ENCODE results near the gene NYAP1.
A peak's percentile ranks its signal among the peaks of the same experiment; 100 is the strongest.
"Not testable (repeated sequence)": the region's sequence is repeated elsewhere in the genome, so short reads cannot be mapped to it uniquely, and the experiment has no call there.

Gene NYAP1

DNA sequence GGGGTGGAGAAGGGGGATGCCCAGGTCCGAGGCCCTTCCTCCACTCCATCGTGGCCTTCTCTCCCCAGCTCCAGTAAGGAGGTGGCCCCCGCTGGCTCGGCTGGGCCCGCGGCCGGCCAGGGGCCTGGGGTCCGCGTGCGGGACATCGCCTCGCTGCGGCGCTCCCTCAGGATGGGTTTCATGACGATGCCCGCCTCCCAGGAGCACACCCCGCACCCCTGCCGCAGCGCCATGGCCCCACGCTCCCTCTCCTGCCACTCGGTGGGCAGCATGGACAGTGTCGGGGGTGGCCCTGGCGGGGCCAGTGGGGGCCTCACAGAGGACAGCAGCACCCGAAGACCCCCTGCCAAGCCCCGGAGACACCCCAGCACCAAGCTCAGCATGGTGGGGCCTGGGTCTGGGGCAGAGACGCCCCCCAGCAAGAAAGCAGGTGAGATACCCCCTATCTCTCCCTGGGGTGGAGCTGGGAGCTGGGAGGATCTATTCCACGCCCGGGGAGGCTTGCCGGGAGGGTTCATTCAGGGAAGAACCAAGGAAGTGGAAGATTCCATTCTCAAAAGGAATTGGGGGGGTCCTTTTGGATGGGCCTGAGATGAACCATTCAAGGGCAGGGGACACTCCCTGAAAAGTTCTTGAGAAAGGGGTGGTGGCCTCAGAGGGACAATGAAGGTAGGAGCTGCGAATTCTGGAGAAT lies 3.2 kb downstream of the NYAP1 start:
- H3K27me3 ChIP-seq (ENCODE audit: control insufficient read depth, insufficient read depth, low read length), result no peaks in the 10 kb centered on the region
- no peak overlapping the region for H3K27ac ChIP-seq (ENCODE audit: low read depth, low read length)
- H3K36me3 ChIP-seq (ENCODE audit: control insufficient read depth, insufficient read depth, low read length), result peaks cover 5% of the 10 kb centered on the region; the same call in 1 of the 2 replicates
- H3K9me3 ChIP-seq (ENCODE audit: control insufficient read depth, insufficient read depth, low read length), result no peaks in the 10 kb centered on the region
- H3K9ac ChIP-seq (ENCODE audit: low read depth, low read length), result no peak overlapping the region
- no peak overlapping the region for H3K4me3 ChIP-seq (ENCODE audit: low read depth, low read length)
- H3K4me1 ChIP-seq (ENCODE audit: control insufficient read depth, insufficient read depth, low read length), result peaks cover 17% of the 10 kb centered on the region

DNA sequence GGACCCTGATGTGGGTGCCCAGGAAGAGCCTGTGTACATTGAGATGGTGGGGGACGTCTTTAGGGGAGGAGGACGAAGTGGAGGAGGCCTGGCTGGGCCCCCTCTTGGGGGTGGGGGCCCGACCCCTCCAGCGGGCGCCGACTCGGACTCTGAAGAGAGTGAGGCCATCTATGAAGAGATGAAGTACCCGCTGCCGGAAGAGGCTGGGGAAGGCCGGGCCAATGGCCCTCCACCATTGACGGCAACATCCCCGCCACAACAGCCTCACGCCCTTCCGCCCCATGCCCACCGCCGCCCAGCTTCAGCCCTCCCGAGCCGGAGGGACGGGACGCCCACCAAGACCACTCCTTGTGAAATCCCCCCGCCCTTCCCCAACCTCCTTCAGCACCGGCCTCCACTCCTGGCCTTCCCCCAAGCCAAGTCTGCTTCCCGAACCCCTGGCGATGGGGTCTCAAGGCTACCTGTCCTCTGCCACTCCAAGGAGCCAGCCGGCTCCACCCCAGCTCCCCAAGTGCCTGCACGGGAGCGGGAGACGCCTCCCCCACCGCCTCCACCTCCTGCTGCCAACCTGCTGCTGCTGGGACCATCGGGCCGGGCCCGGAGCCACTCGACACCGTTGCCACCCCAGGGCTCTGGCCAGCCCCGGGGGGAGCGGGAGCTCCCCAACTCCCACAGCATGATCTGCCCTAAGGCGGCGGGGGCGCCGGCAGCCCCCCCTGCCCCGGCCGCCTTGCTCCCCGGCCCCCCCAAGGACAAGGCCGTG lies 4.8 kb downstream of the NYAP1 start:
- Histone ChIP-seq H3K27me3 (ENCODE audit: control insufficient read depth, insufficient read depth, low read length) (peaks cover 4% of the 10 kb centered on the region), H3K27ac (ENCODE audit: low read depth, low read length) (no peak overlapping the region), H3K9ac (ENCODE audit: low read depth, low read length) (no peak overlapping the region), H3K9me3 (ENCODE audit: control insufficient read depth, insufficient read depth, low read length) (no peaks in the 10 kb centered on the region), H3K4me3 (ENCODE audit: low read depth, low read length) (no peak overlapping the region), H3K36me3 (ENCODE audit: control insufficient read depth, insufficient read depth, low read length) (peaks cover 5% of the 10 kb centered on the region; the same call in 1 of the 2 replicates), H3K4me1 (ENCODE audit: control insufficient read depth, insufficient read depth, low read length) (peaks cover 17% of the 10 kb centered on the region)

DNA sequence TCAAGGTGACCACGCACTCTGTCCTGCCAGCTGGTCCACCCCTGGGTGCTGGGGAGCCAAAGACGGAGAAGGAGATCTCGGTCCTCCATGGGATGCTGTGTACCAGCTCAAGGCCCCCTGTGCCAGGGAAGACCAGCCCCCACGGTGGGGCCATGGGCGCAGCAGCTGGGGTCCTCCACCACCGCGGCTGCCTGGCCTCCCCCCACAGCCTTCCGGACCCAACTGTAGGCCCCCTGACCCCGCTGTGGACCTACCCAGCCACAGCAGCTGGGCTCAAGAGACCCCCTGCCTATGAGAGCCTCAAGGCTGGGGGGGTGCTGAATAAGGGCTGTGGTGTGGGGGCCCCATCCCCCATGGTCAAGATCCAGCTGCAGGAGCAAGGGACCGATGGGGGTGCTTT lies 5.4 kb downstream of the NYAP1 start:
- Histone ChIP-seq H3K4me3 (ENCODE audit: low read depth, low read length) (no peak overlapping the region), H3K9ac (ENCODE audit: low read depth, low read length) (no peak overlapping the region), H3K27ac (ENCODE audit: low read depth, low read length) (no peak overlapping the region), H3K9me3 (ENCODE audit: control insufficient read depth, insufficient read depth, low read length) (no peaks in the 10 kb centered on the region), H3K36me3 (ENCODE audit: control insufficient read depth, insufficient read depth, low read length) (peaks cover 5% of the 10 kb centered on the region; the same call in 1 of the 2 replicates), H3K4me1 (ENCODE audit: control insufficient read depth, insufficient read depth, low read length) (peaks cover 16% of the 10 kb centered on the region), H3K27me3 (ENCODE audit: control insufficient read depth, insufficient read depth, low read length) (peaks cover 4% of the 10 kb centered on the region)

DNA sequence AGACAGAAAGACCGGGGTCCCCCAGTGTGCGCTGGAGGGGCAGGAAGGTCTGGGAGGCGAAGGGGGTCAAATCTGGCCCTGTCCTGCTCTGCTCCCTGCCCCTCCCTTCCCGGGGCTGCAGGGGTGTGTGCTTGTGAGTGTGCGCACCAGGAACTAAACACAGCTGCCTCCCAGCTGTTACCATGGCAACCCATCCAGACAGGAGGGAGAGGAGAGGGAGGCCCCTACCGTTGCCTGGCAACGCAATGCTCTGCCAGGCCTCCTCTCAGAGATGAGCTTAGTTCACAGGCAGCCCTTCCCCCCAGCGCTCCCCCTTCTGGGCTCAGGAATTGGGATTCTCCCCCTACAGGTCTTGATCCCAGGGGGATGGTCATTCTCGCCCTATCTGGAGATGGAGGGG lies 6.1 kb downstream of the NYAP1 start:
- Histone ChIP-seq H3K9me3 (ENCODE audit: control insufficient read depth, insufficient read depth, low read length) (no peaks in the 10 kb centered on the region), H3K36me3 (ENCODE audit: control insufficient read depth, insufficient read depth, low read length) (peaks cover 5% of the 10 kb centered on the region; the same call in 1 of the 2 replicates), H3K4me1 (ENCODE audit: control insufficient read depth, insufficient read depth, low read length) (peaks cover 11% of the 10 kb centered on the region; the same call in 1 of the 2 replicates)

DNA sequence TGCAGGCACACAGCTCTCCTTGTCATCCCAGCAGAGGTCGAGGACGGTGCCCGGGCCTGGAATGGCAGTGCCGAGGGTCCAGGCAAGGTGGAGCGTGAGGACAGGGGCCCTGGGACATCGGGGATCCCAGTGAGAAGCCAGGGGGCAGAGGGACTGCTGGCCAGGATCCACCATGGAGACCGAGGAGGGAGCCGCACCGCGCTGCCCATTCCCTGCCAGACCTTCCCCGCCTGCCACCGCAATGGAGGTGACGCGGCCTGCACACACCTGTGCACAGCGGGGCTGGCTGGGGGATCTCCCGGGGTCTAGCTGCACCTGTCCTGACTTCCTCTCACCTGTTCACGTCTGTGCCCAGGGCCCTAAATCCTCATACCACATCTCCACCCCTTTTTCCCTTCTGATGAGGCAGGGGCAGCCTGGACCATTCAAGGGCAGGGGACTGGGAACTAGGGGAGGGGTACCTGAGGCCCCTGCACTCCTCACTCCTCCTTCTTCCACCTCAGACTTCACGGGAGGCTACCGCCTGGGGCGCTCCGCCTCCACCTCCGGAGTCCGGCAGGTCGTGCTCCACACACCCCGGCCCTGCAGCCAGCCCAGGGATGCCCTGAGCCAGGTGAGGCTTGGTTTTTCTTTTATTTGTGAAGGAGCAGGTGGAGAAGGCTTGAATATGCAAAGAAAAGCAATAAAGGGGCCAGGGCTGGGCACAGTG lies 6.9 kb downstream of the NYAP1 start:
- H3K4me1 ChIP-seq (ENCODE audit: control insufficient read depth, insufficient read depth, low read length), result peaks cover 11% of the 10 kb centered on the region; the same call in 1 of the 2 replicates
- H3K27ac ChIP-seq (ENCODE audit: low read depth, low read length), result no peak overlapping the region

More for the DNA sequence above, 6.1 kb downstream of the NYAP1 start:
- H3K9ac ChIP-seq (ENCODE audit: low read depth, low read length), result no peak overlapping the region
- H3K27me3 ChIP-seq (ENCODE audit: control insufficient read depth, insufficient read depth, low read length), result peaks cover 4% of the 10 kb centered on the region
- H3K27ac ChIP-seq (ENCODE audit: low read depth, low read length), result no peak overlapping the region
- no peak overlapping the region for H3K4me3 ChIP-seq (ENCODE audit: low read depth, low read length)

DNA sequence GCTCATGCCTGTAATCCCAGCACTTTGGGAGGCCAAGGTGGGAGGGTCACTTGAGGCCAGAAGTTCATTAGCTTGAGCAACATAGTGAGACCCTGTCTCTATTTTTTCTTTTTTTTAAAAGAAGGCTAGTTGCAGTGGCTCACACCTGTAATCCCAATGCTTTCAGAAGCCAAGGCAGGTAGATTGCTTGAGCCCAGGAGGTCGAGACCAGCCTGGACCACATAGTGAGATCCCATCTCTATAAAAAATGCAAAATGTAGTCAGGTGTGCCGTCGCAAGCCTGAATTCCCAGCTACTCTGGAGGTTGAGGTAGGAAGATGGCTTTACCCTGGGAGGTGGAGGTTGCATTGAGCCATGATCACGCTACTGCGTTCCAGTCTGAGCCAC lies 7.5 kb downstream of the NYAP1 start:
- peaks cover 11% of the 10 kb centered on the region; the same call in 1 of the 2 replicates for H3K4me1 ChIP-seq (ENCODE audit: control insufficient read depth, insufficient read depth, low read length)
- no peak overlapping the region for H3K9ac ChIP-seq (ENCODE audit: low read depth, low read length)
- no peak overlapping the region for H3K27ac ChIP-seq (ENCODE audit: low read depth, low read length)
- H3K27me3 ChIP-seq (ENCODE audit: control insufficient read depth, insufficient read depth, low read length), result peaks cover 4% of the 10 kb centered on the region
- H3K4me3 ChIP-seq (ENCODE audit: low read depth, low read length), result no peak overlapping the region
- H3K36me3 ChIP-seq (ENCODE audit: control insufficient read depth, insufficient read depth, low read length), result peaks cover 5% of the 10 kb centered on the region; the same call in 1 of the 2 replicates
- H3K9me3 ChIP-seq (ENCODE audit: control insufficient read depth, insufficient read depth, low read length), result no peaks in the 10 kb centered on the region

More for the DNA sequence above, 6.9 kb downstream of the NYAP1 start:
- H3K9ac ChIP-seq (ENCODE audit: low read depth, low read length), result no peak overlapping the region
- H3K9me3 ChIP-seq (ENCODE audit: control insufficient read depth, insufficient read depth, low read length), result no peaks in the 10 kb centered on the region
- H3K36me3 ChIP-seq (ENCODE audit: control insufficient read depth, insufficient read depth, low read length), result peaks cover 5% of the 10 kb centered on the region; the same call in 1 of the 2 replicates
- H3K4me3 ChIP-seq (ENCODE audit: low read depth, low read length), result no peak overlapping the region
- H3K27me3 ChIP-seq (ENCODE audit: control insufficient read depth, insufficient read depth, low read length), result peaks cover 4% of the 10 kb centered on the region

DNA sequence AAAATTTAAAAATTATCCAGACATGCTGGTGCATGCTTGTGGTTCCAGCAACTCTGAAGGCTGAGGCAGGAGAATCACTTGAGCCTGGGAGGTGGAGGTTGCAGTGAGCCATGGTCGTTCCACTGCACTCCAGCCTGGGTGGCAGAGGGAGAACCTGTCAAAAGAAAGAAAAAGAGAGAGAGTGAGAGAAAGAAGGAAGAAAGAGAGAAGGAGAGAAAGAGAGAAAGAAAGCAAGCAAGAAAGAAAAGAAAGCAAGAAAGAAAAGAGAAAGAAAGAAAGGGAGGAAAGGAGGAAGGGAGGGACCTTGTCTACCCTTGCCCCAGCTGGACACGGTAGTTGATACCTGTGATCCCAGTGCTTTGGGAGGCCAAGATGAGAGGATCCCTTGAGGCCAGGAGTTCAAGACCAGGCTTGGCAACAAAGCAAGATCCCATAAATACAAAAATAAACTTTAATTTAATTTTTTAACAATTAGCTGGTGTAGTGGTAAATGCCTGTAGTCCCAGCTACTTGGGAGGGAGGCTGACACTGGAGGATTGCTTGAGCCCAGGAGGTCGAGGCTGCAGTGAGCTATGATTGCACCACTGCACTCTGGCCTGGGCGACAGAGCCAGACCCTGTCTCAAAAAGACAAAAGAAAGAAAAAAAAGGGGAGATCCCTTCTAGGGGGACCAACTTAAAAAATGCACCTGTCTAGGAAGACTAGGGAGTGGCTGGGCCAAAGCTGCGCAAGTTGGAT lies 9.2 kb downstream of the NYAP1 start:
- no peak overlapping the region for H3K27ac ChIP-seq (ENCODE audit: low read depth, low read length)
- peaks cover 4% of the 10 kb centered on the region for H3K27me3 ChIP-seq (ENCODE audit: control insufficient read depth, insufficient read depth, low read length)
- H3K4me3 ChIP-seq (ENCODE audit: low read depth, low read length), result peak overlapping the region; percentile 61
- no peak overlapping the region for H3K9ac ChIP-seq (ENCODE audit: low read depth, low read length)
- H3K36me3 ChIP-seq (ENCODE audit: control insufficient read depth, insufficient read depth, low read length), result peaks cover 5% of the 10 kb centered on the region; the same call in 1 of the 2 replicates
- no peaks in the 10 kb centered on the region for H3K9me3 ChIP-seq (ENCODE audit: control insufficient read depth, insufficient read depth, low read length)
- peaks cover 5% of the 10 kb centered on the region; the same call in 1 of the 2 replicates for H3K4me1 ChIP-seq (ENCODE audit: control insufficient read depth, insufficient read depth, low read length)

DNA sequence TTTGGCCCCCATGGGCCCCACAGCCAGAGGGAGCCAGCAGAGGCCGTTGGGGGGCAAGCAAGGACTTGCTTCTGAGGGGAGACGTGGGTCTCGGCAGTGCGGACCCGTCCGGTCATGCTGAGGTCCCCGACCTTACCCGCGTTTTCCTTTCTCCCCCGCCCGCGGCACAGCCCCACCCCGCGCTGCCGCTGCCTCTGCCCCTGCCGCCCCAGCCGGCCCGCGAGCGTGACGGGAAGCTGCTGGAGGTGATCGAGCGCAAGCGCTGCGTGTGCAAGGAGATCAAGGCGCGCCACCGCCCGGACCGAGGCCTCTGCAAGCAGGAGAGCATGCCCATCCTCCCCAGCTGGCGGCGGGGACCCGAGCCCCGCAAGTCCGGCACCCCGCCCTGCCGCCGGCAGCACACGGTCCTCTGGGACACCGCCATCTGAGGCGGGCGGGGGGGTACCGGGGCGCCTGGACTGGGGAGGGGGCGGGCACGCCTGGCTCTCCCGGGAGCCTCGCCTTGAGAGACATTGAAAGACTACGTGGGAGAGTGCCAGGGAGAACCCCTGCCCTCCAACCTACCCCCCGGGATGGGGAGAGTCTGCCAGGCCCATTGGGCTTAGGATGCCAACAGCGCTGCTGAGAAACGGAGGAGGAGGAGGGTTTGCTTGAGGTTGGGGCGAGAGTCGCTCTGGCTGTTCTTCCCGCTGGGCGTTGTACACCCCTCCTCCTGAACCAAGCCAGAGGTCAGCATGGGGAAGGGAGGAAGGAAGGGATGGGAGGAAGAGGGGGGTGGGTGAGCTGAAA lies 9.9 kb downstream of the NYAP1 start:
- Histone ChIP-seq H3K4me1 (ENCODE audit: control insufficient read depth, insufficient read depth, low read length) (peaks cover 5% of the 10 kb centered on the region; the same call in 1 of the 2 replicates), H3K9me3 (ENCODE audit: control insufficient read depth, insufficient read depth, low read length) (no peaks in the 10 kb centered on the region), H3K27ac (ENCODE audit: low read depth, low read length) (no peak overlapping the region), H3K4me3 (ENCODE audit: low read depth, low read length) (peak overlapping the region; percentile 61), H3K9ac (ENCODE audit: low read depth, low read length) (no peak overlapping the region), H3K27me3 (ENCODE audit: control insufficient read depth, insufficient read depth, low read length) (peaks cover 4% of the 10 kb centered on the region), H3K36me3 (ENCODE audit: control insufficient read depth, insufficient read depth, low read length) (no peaks in the 10 kb centered on the region)

DNA sequence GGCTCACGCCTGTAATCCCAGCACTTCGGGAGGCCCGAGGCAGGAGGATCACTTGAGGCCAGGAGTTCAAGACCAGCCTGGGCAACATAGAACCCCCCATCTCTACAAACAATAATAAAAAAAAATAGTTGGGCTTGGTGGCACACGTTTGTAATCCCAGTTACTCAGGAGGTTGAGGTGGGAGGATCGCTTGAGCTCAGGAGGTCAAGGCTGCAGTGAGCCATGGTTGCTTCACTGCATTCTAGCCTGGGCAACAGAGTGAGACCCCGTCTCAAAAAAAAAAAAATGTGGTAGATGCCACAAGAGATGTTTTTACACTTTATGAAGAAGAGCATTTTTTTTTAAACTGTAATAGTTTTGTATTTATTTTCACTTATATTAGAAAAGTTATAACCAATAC lies 12.8 kb downstream of the NYAP1 start:
- Histone ChIP-seq H3K9me3 (ENCODE audit: control insufficient read depth, insufficient read depth, low read length) (no peaks in the 10 kb centered on the region), H3K9ac (ENCODE audit: low read depth, low read length) (no peak overlapping the region), H3K27ac (ENCODE audit: low read depth, low read length) (no peak overlapping the region), H3K4me3 (ENCODE audit: low read depth, low read length) (no peak overlapping the region), H3K27me3 (ENCODE audit: control insufficient read depth, insufficient read depth, low read length) (peaks cover 4% of the 10 kb centered on the region), H3K36me3 (ENCODE audit: control insufficient read depth, insufficient read depth, low read length) (no peaks in the 10 kb centered on the region), H3K4me1 (ENCODE audit: control insufficient read depth, insufficient read depth, low read length) (no peaks in the 10 kb centered on the region)

DNA sequence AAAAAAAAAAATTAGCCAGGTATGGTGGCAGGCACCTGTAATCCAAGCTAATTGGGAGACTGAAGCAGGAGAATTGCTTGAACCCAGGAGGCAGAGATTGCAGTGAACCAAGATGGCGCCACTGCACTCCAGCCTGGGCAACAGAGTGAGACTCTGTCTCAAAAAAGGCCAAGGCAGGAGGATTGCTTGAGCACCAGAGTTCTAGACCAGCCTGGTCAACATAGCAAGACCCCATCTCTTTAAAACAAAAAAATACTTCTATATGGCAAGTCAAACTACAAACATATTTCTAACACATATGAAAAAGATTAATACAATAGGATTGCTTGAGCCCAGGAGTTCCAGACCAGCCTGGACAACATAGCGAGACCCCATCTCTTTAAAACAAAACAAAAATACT lies 17.0 kb downstream of the NYAP1 start:
- H3K9ac ChIP-seq (ENCODE audit: low read depth, low read length); H3K27ac ChIP-seq (ENCODE audit: low read depth, low read length); H3K9me3 ChIP-seq (ENCODE audit: control insufficient read depth, insufficient read depth, low read length); H3K4me1 ChIP-seq (ENCODE audit: control insufficient read depth, insufficient read depth, low read length); H3K27me3 ChIP-seq (ENCODE audit: control insufficient read depth, insufficient read depth, low read length); H3K4me3 ChIP-seq (ENCODE audit: low read depth, low read length); H3K36me3 ChIP-seq (ENCODE audit: control insufficient read depth, insufficient read depth, low read length): not testable (repeated sequence)

Data from HUES48 (cell line).